Measurements from ENCODE around the gene MRPS23.

The MRPS23 gene

DNA sequence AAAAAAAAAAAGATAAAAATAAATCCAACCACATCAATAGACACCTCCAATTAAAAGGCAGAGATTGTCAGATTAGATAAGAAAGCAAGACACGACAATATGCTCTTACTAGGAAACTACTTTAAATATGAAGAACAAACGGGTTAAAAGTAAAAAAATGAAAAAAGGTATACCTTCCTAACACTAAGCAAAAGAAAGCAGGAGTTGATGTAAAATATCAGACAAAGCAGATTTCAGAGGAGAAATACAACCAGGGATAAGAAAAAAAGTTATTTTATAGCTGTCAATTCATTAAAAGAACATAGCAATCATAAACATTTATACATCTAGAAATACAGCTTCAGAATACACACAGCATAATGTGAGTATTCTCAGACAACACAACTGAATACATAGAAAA is 55.0 kb downstream of the MRPS23 start:
- H3K27ac ChIP-seq = no peak overlapping the region
- TF ChIP-seq, protein P1, sequence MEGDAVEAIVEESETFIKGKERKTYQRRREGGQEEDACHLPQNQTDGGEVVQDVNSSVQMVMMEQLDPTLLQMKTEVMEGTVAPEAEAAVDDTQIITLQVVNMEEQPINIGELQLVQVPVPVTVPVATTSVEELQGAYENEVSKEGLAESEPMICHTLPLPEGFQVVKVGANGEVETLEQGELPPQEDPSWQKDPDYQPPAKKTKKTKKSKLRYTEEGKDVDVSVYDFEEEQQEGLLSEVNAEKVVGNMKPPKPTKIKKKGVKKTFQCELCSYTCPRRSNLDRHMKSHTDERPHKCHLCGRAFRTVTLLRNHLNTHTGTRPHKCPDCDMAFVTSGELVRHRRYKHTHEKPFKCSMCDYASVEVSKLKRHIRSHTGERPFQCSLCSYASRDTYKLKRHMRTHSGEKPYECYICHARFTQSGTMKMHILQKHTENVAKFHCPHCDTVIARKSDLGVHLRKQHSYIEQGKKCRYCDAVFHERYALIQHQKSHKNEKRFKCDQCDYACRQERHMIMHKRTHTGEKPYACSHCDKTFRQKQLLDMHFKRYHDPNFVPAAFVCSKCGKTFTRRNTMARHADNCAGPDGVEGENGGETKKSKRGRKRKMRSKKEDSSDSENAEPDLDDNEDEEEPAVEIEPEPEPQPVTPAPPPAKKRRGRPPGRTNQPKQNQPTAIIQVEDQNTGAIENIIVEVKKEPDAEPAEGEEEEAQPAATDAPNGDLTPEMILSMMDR (conservative IDR thresholded peaks at IDR 0.05) = no peak

DNA sequence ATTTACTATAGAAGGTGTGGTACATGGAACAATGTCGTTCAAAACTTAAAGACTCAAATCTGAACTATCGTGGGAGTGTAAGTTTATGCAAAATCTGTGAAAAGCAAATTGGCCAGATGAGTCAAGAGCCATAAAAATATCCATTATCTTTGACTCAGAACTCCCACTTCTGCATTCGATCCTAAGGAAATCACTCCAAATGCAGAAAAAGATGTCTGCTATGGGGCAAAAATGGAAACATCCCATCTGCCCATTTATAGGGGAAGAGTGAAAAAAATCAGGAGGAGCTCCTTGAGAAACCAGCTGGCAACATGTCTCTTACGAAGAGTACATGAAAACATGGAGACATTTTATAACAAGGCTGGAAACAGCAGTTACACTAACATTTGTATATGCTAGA is 61.1 kb downstream of the MRPS23 start:
- H3K27ac ChIP-seq = no peak overlapping the region
- TF ChIP-seq, protein P1 (conservative IDR thresholded peaks at IDR 0.05) = no peak

DNA sequence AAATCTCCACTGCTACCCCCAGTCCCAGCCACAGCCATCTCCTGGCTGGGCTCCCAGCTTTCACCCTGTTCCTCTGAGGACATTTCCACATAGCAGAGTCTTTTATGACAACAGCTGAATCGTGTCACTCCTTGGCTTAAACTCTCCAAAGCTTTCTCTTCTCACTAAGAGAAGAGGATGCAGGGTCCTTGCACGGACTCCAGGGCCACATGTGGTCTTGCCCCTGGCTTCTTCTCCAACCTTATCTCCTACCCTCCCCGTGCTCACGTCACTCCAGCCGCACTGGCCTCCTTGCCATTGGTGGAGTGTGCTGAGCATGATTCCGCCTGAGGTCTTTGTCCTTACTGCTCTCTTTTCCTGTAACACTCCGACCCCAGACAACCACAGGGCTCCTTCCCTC is 64.8 kb downstream of the MRPS23 start:
- no peak overlapping the region for H3K27ac ChIP-seq
- TF ChIP-seq, protein P1 (conservative IDR thresholded peaks at IDR 0.05) = no peak

Measured in VCaP (cell line).